Loucy (cell line): ENCODE results near the gene SLC12A2.

Source experiments
- CTCF ChIP-seq: fragments of 200-600 bp; sonication (generic); conservative IDR thresholded peaks from 2 replicates; pipeline ENCODE4 v1.5.1; 2014; ENCODE audit warnings: mild to moderate bottlenecking, antibody characterized with exemption, low read length
- EZH2phosphoT487 ChIP-seq: fragments of 200-600 bp; IDR thresholded peaks from 2 replicates; pipeline ENCODE4 v1.6.1; 2018; ENCODE audit warnings: antibody characterized with exemption, mild to moderate bottlenecking, moderate library complexity, borderline replicate concordance

GRCh38 chr5:128109766-128110165 lies 26.2 kb downstream of the SLC12A2 start:
- TF ChIP-seq CTCF (no peak), EZH2phosphoT487 (no peak)
